ENCODE results near the gene CCDC24.

Gene CCDC24

DNA sequence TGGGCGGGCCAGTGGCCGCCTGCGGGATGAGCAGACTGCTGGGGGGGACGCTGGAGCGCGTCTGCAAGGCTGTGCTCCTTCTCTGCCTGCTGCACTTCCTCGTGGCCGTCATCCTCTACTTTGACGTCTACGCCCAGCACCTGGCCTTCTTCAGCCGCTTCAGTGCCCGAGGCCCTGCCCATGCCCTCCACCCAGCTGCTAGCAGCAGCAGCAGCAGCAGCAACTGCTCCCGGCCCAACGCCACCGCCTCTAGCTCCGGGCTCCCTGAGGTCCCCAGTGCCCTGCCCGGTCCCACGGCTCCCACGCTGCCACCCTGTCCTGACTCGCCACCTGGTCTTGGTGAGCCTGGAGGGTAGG lies 10.3 kb upstream of the CCDC24 start:
- H3K27ac Mint-ChIP-seq: no peak overlapping the region
- peak overlapping the region in 1 of 2 donors; percentile 84 for H3K4me3 Mint-ChIP-seq
- peaks cover 51 to 61% of the 10 kb centered on the region in 2 donors for H3K36me3 Mint-ChIP-seq
- H3K9me3 Mint-ChIP-seq: no peaks in the 10 kb centered on the region
- peaks cover 39 to 48% of the 10 kb centered on the region in 2 donors for H3K4me1 Mint-ChIP-seq
- no peaks in the 10 kb centered on the region for H3K27me3 Mint-ChIP-seq
- ATAC-seq (replicated peaks) (no peak), DNase-seq (no peak)

DNA sequence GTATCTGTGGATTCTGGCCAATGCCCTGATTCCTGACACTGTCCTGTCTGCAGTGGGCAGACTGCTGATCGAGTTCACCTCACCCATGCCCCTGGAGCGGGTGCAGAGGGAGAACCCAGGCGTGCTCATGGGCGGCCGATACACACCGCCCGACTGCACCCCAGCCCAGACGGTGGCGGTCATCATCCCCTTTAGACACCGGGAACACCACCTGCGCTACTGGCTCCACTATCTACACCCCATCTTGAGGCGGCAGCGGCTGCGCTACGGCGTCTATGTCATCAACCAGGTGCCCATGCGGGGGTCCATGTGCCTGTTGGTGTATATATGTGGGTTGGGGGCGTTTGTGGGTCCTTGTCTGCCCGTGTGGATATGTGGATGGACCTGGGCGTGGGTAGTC lies 9.8 kb upstream of the CCDC24 start:
- Mint-ChIP-seq H3K9me3 (no peaks in the 10 kb centered on the region), H3K4me1 (peaks cover 35 to 42% of the 10 kb centered on the region in 2 donors), H3K27ac (no peak overlapping the region), H3K36me3 (peaks cover 46 to 59% of the 10 kb centered on the region in 2 donors), H3K27me3 (no peaks in the 10 kb centered on the region), H3K4me3 (no peak overlapping the region)
- no peak for ATAC-seq (replicated peaks)
- no peak for DNase-seq

DNA sequence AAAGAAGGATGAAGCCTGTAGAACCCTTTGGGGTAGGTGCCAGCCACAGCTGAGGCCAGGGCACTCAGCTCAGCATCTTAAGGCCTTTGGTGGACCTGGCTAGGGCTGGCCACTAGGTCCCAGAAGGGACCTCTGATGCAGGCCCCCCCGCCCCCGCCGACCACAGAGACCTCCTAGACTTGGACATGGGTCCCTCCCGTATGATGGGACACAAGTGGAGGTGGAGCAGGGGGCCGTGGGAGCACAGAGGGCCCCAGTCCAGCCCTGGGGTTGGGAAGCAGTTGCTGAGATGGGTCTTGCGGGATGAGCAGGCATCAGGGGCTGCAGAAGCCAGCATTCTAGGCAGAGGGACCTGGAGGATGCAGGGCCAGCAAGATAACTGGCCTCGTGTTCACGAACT lies 9.2 kb upstream of the CCDC24 start:
- peaks cover 29 to 36% of the 10 kb centered on the region in 2 donors for H3K4me1 Mint-ChIP-seq
- H3K9me3 Mint-ChIP-seq: no peaks in the 10 kb centered on the region
- no peaks in the 10 kb centered on the region for H3K27me3 Mint-ChIP-seq
- H3K4me3 Mint-ChIP-seq: no peak overlapping the region
- H3K27ac Mint-ChIP-seq: no peak overlapping the region
- peaks cover 40 to 55% of the 10 kb centered on the region in 2 donors for H3K36me3 Mint-ChIP-seq
- DNase-seq (no peak), ATAC-seq (replicated peaks) (no peak)

DNA sequence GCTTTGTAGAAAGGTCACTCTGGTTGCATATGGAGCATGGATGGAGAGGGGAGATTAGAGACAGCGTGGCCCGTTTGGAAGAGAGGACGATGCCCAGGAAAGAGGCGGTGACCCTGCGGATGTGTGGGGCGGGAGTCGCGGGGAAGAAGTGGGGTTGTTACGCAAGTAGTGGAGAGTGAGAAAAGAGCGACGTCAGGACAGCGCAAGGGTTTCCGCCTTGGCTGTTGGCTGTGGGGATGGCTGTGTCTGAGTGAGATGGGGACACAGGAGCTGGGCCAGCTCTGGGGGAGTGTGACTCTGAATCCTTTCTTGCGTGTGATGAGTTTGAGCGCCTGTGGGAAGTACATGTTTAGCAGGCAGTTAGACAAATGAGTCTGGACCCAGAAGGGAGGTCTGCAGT lies 8.6 kb upstream of the CCDC24 start:
- H3K27me3 Mint-ChIP-seq: no peaks in the 10 kb centered on the region
- no peaks in the 10 kb centered on the region for H3K9me3 Mint-ChIP-seq
- H3K4me3 Mint-ChIP-seq: no peak overlapping the region
- DNase-seq (no peak), ATAC-seq (replicated peaks) (no peak)
- H3K4me1 Mint-ChIP-seq: peaks cover 24 to 31% of the 10 kb centered on the region in 2 donors
- peaks cover 34 to 49% of the 10 kb centered on the region in 2 donors for H3K36me3 Mint-ChIP-seq
- H3K27ac Mint-ChIP-seq: no peak overlapping the region

DNA sequence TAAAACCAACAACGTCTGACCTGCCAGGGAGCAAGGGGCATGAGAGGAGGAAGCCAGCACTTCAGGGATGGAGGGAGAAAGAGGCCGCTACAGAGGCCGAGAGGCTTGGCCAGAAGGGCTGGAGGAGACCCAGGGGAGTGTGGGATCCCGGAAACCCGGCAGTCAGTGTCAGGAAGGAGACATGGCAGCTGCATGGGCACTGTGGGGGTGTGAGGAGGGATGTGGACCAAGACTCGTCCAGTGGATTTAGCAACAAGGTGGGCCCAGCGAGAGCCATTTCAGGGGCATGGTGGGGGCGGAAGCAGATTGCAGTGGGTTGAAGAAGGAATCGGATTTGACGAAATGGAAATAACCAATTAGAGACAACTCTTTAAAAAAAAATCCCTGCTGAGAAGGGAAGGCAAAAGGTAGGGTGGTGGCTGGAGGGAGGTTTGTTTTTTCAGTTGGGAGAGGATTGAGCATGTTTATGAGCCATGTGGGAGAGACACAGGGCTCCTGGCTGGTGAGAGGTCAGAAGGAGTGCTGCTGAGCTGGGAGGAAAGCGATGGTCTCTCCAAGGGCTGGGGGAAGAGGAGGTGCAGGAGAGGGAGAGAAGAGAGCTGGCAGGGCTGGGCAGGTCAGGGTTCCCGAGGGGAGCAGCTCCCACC lies 8.0 kb upstream of the CCDC24 start:
- no peak overlapping the region for H3K27ac Mint-ChIP-seq
- H3K9me3 Mint-ChIP-seq: no peaks in the 10 kb centered on the region
- no peaks in the 10 kb centered on the region for H3K27me3 Mint-ChIP-seq
- no peak for DNase-seq
- ATAC-seq (replicated peaks): no peak
- peaks cover 30 to 44% of the 10 kb centered on the region in 2 donors for H3K36me3 Mint-ChIP-seq
- peaks cover 19 to 25% of the 10 kb centered on the region in 2 donors for H3K4me1 Mint-ChIP-seq
- no peak overlapping the region for H3K4me3 Mint-ChIP-seq

DNA sequence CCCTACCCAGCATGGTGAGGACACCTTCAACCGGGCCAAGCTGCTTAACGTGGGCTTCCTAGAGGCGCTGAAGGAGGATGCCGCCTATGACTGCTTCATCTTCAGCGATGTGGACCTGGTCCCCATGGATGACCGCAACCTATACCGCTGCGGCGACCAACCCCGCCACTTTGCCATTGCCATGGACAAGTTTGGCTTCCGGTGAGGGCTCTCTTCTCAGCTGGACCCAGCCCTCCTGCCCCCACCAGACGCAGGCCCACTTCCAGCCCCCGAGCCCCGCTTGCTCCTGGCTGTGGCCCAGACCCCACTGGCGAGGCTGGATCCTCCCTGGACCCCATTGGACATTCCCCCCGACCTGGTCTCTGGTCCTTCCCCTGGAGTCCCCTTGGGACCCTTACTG lies 6.5 kb upstream of the CCDC24 start:
- Mint-ChIP-seq H3K36me3 (peaks cover 27 to 39% of the 10 kb centered on the region in 2 donors), H3K4me1 (peaks cover 13 to 18% of the 10 kb centered on the region in 2 donors), H3K9me3 (no peaks in the 10 kb centered on the region), H3K27ac (no peak overlapping the region), H3K27me3 (no peaks in the 10 kb centered on the region), H3K4me3 (no peak overlapping the region)
- DNase-seq: no peak
- ATAC-seq (replicated peaks): no peak

DNA sequence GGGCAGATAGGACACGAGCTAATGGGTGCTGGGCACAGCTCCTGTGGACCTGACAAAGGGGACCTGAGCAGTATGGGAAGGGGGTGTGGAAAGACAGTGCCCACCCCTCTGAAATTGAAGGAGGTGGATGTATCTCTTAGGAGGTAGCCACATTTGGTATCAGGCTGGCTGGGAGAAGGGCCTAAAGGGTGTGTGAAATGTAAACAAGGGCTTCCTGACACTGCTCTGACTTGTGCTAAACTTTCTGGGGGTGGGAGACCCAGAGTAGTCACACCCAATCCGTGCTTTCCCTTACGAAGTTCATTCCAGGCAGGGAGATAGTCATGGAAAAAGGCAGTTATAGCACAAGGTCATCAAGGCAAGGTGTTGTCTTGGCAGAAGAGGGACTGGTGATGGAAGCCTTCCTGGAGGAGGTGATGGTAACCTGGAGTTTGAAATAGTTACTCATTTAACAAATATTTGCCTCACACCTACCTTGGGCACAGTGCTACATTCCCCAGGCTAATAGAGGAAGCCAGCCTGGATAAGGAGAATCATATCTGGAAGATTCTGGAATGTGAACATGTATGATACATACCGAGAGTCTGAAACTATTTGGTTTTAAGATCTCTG lies 5.3 kb upstream of the CCDC24 start:
- ATAC-seq (replicated peaks) (no peak), DNase-seq (no peak)
- no peak overlapping the region for H3K4me3 Mint-ChIP-seq
- no peaks in the 10 kb centered on the region for H3K27me3 Mint-ChIP-seq
- no peaks in the 10 kb centered on the region for H3K9me3 Mint-ChIP-seq
- H3K27ac Mint-ChIP-seq: no peak overlapping the region
- peaks cover 24 to 32% of the 10 kb centered on the region in 2 donors for H3K36me3 Mint-ChIP-seq
- peaks cover 6 to 10% of the 10 kb centered on the region in 2 donors for H3K4me1 Mint-ChIP-seq

DNA sequence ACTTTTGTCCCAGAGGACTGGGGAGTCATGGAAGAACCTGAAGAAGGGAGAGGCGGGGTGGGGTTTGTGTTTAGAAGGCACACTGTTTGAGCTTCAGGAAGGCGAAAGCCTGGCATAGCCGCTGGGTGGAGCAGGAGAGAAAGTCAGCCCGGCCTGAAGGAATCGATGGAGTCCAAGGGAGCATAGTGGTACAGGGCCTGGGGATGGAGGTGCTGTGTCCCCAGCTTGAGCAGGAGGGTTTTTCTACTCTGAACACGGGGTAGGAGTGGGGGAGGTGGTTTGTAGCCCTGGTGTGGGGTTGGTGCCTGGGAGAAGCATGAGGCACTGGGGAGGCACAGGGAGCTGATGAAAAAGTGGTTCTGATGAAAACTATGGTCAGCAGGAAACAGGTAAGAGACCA lies 4.7 kb upstream of the CCDC24 start:
- Mint-ChIP-seq H3K36me3 (peaks cover 22 to 32% of the 10 kb centered on the region in 2 donors), H3K27ac (no peak overlapping the region), H3K9me3 (no peaks in the 10 kb centered on the region), H3K4me3 (no peak overlapping the region), H3K4me1 (peaks cover 7 to 16% of the 10 kb centered on the region in 2 donors), H3K27me3 (no peaks in the 10 kb centered on the region)
- ATAC-seq (replicated peaks): no peak
- DNase-seq: no peak

DNA sequence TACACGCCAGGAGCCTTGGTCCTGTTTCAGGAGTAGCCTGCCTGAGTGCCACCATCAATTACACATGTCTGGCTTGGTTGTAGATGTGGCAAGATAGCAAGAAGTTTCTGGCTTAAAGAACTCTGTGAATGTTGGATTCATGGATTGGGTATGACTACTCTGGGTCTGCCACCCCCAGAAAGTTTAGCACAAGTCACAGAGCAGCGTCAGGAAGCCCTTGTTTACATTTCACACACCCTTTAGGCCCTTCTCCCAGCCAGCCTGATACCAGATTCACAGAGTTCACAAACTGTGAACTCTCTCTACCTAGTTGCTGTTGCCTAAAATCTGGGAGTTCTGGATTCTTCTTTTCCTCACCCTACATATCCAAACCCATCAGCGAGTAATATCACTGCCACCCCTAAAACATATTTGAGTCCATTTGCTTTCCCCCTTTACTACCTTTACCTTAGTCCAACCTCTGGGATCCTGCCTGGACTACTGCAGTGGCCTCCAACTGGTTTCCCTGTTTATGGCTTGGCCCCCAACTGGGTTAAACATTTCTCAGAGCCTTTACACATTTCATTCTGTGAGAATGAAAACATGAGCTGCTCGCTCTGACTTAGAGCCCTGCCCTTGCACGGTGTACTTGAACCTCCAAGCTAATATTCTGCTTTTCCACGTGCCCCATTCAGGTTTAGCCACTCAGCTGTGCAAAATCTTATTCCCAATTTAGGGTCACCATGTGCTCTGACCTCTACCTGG lies 4.1 kb upstream of the CCDC24 start:
- Mint-ChIP-seq H3K36me3 (peaks cover 18 to 32% of the 10 kb centered on the region in 2 donors), H3K27me3 (no peaks in the 10 kb centered on the region), H3K4me1 (peaks cover 11 to 23% of the 10 kb centered on the region in 2 donors), H3K27ac (no peak overlapping the region), H3K9me3 (no peaks in the 10 kb centered on the region), H3K4me3 (no peak overlapping the region)
- ATAC-seq (replicated peaks) (no peak), DNase-seq (no peak)

DNA sequence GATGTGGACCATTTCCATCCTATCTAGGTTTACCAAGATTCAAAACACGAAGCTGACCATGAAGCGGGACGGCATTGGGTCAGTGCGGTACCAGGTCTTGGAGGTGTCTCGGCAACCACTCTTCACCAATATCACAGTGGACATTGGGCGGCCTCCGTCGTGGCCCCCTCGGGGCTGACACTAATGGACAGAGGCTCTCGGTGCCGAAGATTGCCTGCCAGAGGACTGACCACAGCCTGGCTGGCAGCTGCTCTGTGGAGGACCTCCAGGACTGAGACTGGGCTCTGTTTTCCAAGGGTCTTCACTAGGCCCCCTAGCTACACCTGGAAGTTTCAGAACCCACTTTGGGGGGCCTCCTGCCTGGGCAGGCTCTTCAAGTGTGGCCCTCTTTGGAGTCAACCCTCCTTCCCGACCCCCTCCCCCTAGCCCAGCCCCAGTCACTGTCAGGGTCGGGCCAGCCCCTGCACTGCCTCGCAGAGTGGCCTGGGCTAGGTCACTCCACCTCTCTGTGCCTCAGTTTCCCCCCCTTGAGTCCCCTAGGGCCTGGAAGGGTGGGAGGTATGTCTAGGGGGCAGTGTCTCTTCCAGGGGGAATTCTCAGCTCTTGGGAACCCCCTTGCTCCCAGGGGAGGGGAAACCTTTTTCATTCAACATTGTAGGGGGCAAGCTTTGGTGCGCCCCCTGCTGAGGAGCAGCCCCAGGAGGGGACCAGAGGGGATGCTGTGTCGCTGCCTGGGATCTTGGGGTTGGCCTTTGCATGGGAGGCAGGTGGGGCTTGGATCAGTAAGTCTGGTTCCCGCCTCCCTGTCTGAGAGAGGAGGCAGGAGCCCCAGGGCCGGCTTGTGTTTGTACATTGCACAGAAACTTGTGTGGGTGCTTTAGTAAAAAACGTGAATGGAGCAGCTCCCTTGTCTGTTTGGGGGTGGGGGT lies 864 bp upstream of the CCDC24 start:
- no peak for DNase-seq
- ATAC-seq (replicated peaks): peak in 1 of 2 donors; percentile 3
- Mint-ChIP-seq H3K9me3 (no peaks in the 10 kb centered on the region), H3K36me3 (peaks cover 2 to 10% of the 10 kb centered on the region in 2 donors), H3K4me3 (peak overlapping the region; percentile 96 to 97), H3K27ac (peak overlapping the region; percentile 93), H3K27me3 (no peaks in the 10 kb centered on the region), H3K4me1 (peaks cover 21 to 34% of the 10 kb centered on the region in 2 donors)

DNA sequence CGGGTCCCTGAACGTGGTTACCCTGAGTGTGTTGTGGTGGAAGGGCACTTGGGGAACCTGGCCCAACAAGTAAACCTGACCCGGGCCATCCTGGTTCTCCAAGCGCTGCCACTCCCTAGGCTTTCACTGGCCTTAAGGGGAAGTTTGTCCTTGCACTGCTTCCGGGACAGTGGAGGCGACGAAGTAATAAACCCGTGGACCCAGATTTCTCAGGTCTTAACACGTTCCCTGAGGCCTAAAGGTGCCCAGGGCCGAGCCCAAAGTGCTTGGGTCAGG lies 261 bp upstream of the CCDC24 start:
- Mint-ChIP-seq H3K27me3 (no peaks in the 10 kb centered on the region), H3K27ac (peak overlapping the region; percentile 93), H3K4me1 (peaks cover 21 to 34% of the 10 kb centered on the region in 2 donors), H3K36me3 (peaks cover 0 to 5% of the 10 kb centered on the region in 2 donors), H3K9me3 (no peaks in the 10 kb centered on the region), H3K4me3 (peak overlapping the region; percentile 96 to 97)
- DNase-seq (no peak), ATAC-seq (replicated peaks) (no peak)

DNA sequence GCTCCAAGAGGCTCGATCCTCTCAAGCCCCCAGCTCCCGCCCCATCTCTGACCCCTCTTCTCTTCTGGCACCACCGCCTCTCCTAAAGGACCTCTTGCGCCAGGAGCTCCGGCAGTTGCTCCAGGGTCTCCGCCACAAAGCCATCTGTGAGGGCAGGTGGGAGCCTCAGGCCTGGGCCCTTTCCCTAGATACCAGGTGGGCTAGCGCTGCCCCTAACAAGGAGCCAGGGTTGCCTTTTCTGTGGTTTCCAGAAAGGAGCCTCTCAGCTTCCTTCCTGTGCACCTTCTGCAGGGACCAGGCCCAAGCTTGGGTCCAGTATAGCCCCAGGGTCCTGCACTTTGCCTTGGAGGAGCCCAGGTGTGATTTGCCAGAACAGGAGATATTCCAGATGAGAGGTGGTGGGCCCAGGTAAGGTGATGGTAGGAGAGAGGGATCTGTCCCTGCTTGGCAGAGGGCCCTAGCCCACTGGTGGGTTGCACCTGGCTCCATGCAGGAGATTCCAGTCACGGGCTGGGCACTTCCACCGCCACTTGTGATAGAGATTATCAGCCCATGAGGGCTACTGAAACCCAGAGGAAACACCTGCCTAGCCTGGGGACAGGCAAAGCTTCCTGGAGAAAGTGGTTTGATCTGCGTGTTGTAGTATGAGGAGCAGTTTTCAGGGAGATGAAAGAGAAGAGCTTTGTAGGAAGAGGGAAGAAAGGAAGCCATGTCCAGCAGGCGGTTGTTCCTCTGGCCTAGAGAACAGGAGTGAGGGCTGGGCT lies 1.0 kb downstream of the CCDC24 start:
- Mint-ChIP-seq H3K9me3 (no peaks in the 10 kb centered on the region), H3K4me3 (peak overlapping the region; percentile 96 to 97), H3K27me3 (no peaks in the 10 kb centered on the region), H3K27ac (peak overlapping the region; percentile 93), H3K4me1 (peaks cover 21 to 34% of the 10 kb centered on the region in 2 donors), H3K36me3 (no peaks in the 10 kb centered on the region)
- DNase-seq (no peak), ATAC-seq (replicated peaks) (no peak)

DNA sequence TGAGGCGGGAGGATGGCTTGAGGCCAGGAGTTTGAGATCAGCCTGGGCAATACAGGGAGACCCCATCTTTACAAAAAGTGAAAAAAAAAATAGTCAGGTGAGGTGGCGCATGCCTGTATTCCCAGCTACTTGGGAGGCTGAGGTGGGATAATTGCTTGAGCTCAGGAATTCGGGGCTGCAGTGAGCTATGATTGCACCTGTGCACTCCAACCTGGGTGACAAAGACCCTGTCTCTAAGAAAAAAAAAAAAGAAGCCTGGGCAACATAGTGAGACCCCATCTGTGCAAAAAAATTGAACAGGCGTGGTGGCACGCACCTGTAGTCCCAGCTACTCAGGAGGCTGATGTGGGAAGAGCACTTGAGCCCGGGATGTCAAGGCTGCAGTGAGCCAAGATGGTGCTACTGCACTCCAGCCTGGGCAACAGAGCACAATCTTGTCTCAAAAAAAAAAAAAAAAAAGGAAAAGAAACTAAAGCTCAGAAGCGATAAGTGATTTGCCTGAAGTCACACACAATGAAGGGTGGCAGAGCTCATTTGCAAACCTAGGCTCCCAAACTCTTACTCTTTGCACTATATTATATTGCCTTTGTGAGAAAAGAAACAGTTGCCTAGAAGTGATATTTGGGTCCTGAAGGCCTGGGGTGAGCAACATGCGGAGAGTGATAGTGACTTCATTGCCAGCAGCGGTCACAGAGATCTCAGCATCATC lies 2.0 kb downstream of the CCDC24 start:
- no peak overlapping the region for H3K4me3 Mint-ChIP-seq
- no peak for DNase-seq
- H3K27me3 Mint-ChIP-seq: no peaks in the 10 kb centered on the region

More for the DNA sequence above, 2.0 kb downstream of the CCDC24 start:
- peaks cover 21 to 34% of the 10 kb centered on the region in 2 donors for H3K4me1 Mint-ChIP-seq
- no peaks in the 10 kb centered on the region for H3K36me3 Mint-ChIP-seq
- H3K9me3 Mint-ChIP-seq: no peaks in the 10 kb centered on the region
- no peak for ATAC-seq (replicated peaks)
- H3K27ac Mint-ChIP-seq: peak overlapping the region; percentile 7

Measured in stimulated activated naive B cell treated with anti-CD40 and anti-IgM and Interleukin-4, amounts not matched to agents 10 μg/mL and 1 μg/mL and 100 μg/mL, for 72 hours (primary cell).